ENCODE measurements around the gene PSG11. TPM values are rescaled to one million over a fixed set of nuclear protein-coding genes. Genes with fewer than 3 reads are reported as not detected.
"Not testable (repeated sequence)": the region's sequence is repeated elsewhere in the genome, so short reads cannot be mapped to it uniquely, and the experiment has no call there.

The PSG11 gene
- total RNA-seq, 1 donor from 2014 or later, result not detected

DNA sequence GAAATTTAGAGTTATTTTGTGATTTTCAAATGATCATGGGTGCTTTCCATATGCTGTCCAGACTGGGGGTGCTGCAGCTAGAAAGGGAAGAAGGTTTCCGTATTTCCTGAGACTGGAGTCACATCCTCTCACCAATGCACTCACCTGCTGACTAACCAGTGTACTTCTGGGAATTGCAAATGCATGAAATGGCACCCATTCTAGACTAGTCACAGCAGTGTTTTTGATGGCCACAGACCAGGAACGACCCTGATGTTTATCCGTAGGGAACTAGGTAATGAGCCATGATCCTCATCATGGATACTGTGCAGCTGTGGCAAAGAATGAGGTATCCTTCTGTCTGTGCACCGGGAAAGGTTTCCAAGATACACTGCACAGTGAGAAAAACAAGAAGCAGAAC, 37.1 kb downstream of the PSG11 start:
- not testable (repeated sequence) for DNase-seq (ENCODE audit: low spot score)

DNA sequence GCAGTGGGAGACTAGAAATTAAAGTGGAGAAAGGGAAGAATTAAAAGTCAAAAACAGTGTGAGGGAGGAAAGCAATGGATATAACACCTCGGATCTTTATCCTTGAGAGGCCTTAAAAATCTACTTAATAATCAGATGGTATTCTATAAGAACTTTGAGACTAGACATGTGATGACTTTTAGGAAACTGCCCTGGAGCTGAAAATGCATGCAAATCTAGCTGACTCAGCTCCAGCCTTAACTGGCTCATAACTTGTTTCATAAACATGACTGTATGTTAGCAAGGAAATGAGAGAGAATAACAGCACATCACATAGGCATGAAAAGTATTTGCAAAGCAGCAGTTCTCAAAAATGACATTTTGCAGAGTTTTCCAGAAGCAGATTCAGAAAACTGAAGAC, 38.1 kb downstream of the PSG11 start:
- not testable (repeated sequence) for DNase-seq (ENCODE audit: low spot score)

- DNase-seq (ENCODE audit: low spot score), result no peak
These were observed 40.7 kb downstream of the PSG11 start for GRCh38 chr19:42985588-42985987.

DNA sequence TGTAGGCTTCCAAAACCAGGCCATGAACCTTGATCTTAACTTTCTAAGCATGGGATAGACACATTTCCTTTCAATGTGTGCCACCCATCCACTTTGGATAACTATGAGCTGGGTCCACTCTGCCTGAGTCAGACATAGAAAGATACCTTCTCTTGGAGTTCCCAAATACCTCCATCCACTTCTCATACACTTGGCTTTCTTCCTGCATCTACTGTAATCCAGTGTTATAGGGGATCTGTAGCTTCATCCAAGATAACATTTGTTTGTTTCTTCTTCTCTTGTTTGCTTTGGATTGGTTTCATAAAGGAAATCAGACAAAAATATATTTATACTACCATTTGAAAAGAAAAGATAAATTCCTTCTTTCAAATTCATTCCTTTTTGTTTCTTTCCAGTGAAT, 44.2 kb downstream of the PSG11 start:
- not testable (repeated sequence) for DNase-seq (ENCODE audit: low spot score)

DNA sequence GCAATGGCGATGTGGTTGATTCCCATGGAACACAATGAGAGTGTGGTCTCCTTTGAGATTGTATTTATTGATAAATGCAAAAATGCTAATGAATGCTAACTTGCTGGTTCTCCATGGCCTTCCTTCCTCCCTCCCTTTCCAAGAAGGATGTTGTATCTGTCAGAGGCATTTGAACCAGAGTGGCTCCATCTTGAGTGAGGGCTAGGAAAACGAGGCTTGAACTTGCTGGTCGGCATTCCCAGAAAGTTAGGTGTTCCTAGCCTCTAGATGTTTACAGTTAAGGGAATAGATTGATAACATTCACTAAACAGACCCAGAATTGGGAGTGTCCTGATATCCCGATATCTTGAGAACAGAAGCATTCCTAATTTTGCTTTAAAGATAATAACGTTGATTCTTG, 54.8 kb downstream of the PSG11 start:
- DNase-seq (ENCODE audit: low spot score), result not testable (repeated sequence)

- DNase-seq (ENCODE audit: low spot score), result no peak
These were observed 61.1 kb downstream of the PSG11 start for GRCh38 chr19:42965176-42965575.

GRCh38 chr19:42961119-42961518, 65.2 kb downstream of the PSG11 start:
- no peak for DNase-seq (ENCODE audit: low spot score)

Other genes with a start within 250 kb of the PSG11 start
- not detected for gene PSG1, start 146.8 kb downstream of the PSG11 start, total RNA-seq
- gene PSG6, start 108.6 kb downstream of the PSG11 start, total RNA-seq, result not detected
- not detected for gene PSG7, start 89.3 kb downstream of the PSG11 start, total RNA-seq
- gene PSG2, start 56.2 kb upstream of the PSG11 start, total RNA-seq, result not detected
- not detected for gene PSG5, start 160.1 kb upstream of the PSG11 start, total RNA-seq
- gene PSG4, start 179.2 kb upstream of the PSG11 start, total RNA-seq, result not detected
- gene PSG9, start 243.1 kb upstream of the PSG11 start, total RNA-seq, result not detected

Measured in mesenteric fat pad (tissue), 1 donor.